GM18511 (cell line): Measurements from ENCODE around the gene SLAMF9.

Source experiments
- ATAC-seq: cut with Tn5 transposase; IDR thresholded peaks from one replicate; pipeline ENCODE4 v1.9.1; 2021; ENCODE audit warnings: mild to moderate bottlenecking, moderate library complexity; ENCODE audit not compliant: unreplicated experiment

Gene SLAMF9

DNA sequence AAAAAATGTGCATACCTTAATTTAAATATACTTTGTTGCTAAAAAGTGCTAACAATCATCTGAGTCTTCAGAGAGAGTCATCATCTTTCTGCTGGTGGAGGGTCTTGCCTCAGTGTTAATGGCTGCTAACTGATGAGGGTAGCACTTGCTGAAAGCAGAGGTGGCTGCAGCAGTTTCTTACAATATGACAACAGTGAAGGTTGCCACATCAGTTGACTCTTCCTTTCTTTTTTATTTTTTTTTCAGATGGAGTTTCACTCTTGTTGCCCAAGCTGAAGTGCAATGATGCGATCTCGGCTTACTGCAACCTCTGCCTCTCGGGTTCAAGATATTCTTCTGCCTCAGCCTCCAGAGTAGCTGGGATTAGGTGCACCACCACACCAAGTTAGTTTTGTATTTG, 51.5 kb downstream of the SLAMF9 start:
- no peak for ATAC-seq
